ENCODE data around the gene MAP1S. TPM values are rescaled to one million over a fixed set of nuclear protein-coding genes. Genes with fewer than 3 reads are reported as not detected.

The MAP1S gene
- total RNA-seq, 4 donors from 2014 or later, result 20.0 to 61.5 (median 35.1) TPM

GRCh38 chr19:17743874-17744580, 24.7 kb downstream of the MAP1S start:
- Histone ChIP-seq H3K27me3 (peaks cover 8 to 13% (median 12%) of the 10 kb centered on the region in 3 donors), H3K4me3 (no peak overlapping the region), H3K4me1 (peaks cover 0 to 4% of the 10 kb centered on the region in 2 donors), H3K36me3 (no peaks in the 10 kb centered on the region), H3K9me3 (no peaks in the 10 kb centered on the region), H3K27ac (no peak overlapping the region)
- ATAC-seq (no peak), DNase-seq (no peak)
- no peak for TF ChIP-seq CTCF (IDR thresholded peaks at IDR 0.05 in 4 of 5, conservative IDR thresholded peaks at IDR 0.05 in 1 of 5)
- in situ Hi-C loops (cut with MboI; ENCODE audit: low sequenced_read_pairs in 4 of 4) (no loop called here), intact Hi-C loops (cut with DNase I; ENCODE audit: low total_unique reads) (no loop called here)

GRCh38 chr19:17747205-17748098, 28.2 kb downstream of the MAP1S start:
- Histone ChIP-seq H3K27ac (no peak overlapping the region), H3K27me3 (peaks cover 8 to 20% (median 17%) of the 10 kb centered on the region in 3 donors), H3K36me3 (no peaks in the 10 kb centered on the region), H3K4me1 (peaks cover 0 to 4% of the 10 kb centered on the region in 2 donors), H3K4me3 (peak overlapping the region; percentile 21 to 47 (median 42)), H3K9me3 (no peaks in the 10 kb centered on the region)
- intact Hi-C loops (cut with DNase I; ENCODE audit: low total_unique reads) (no loop called here), in situ Hi-C loops (cut with MboI; ENCODE audit: low sequenced_read_pairs in 4 of 4) (no loop called here)
- DNase-seq (peak; percentile 79 to 88), ATAC-seq (peak; percentile 96 to 98)
- TF ChIP-seq CTCF (IDR thresholded peaks at IDR 0.05 in 4 of 5, conservative IDR thresholded peaks at IDR 0.05 in 1 of 5) (no peak), POLR2A (IDR thresholded peaks at IDR 0.05) (no peak)

GRCh38 chr19:17748884-17749638, 29.8 kb downstream of the MAP1S start:
- H3K36me3 ChIP-seq, result no peaks in the 10 kb centered on the region
- no peak overlapping the region for H3K4me3 ChIP-seq
- peaks cover 0 to 4% of the 10 kb centered on the region in 2 donors for H3K4me1 ChIP-seq
- in situ Hi-C loops (cut with MboI; ENCODE audit: low sequenced_read_pairs in 4 of 4), result no loop called here
- H3K9me3 ChIP-seq, result no peaks in the 10 kb centered on the region
- no peak for ATAC-seq
- intact Hi-C loops (cut with DNase I; ENCODE audit: low total_unique reads), result no loop called here
- no peak for DNase-seq
- TF ChIP-seq CTCF (IDR thresholded peaks at IDR 0.05 in 4 of 5, conservative IDR thresholded peaks at IDR 0.05 in 1 of 5), result no peak
- TF ChIP-seq POLR2A (IDR thresholded peaks at IDR 0.05), result no peak
- H3K27ac ChIP-seq, result no peak overlapping the region
- H3K27me3 ChIP-seq, result peaks cover 14 to 21% (median 20%) of the 10 kb centered on the region in 3 donors

GRCh38 chr19:17749912-17750317, 30.6 kb downstream of the MAP1S start:
- Histone ChIP-seq H3K27me3 (peaks cover 16 to 24% (median 20%) of the 10 kb centered on the region in 3 donors), H3K4me3 (no peak overlapping the region), H3K27ac (no peak overlapping the region), H3K36me3 (no peaks in the 10 kb centered on the region), H3K9me3 (no peaks in the 10 kb centered on the region), H3K4me1 (peaks cover 0 to 4% of the 10 kb centered on the region in 2 donors)
- intact Hi-C loops (cut with DNase I; ENCODE audit: low total_unique reads), result no loop called here
- ATAC-seq (no peak), DNase-seq (no peak)
- in situ Hi-C loops (cut with MboI; ENCODE audit: low sequenced_read_pairs in 4 of 4), result no loop called here
- no peak for TF ChIP-seq POLR2A (IDR thresholded peaks at IDR 0.05)
- no peak for TF ChIP-seq CTCF (IDR thresholded peaks at IDR 0.05 in 4 of 5, conservative IDR thresholded peaks at IDR 0.05 in 1 of 5)

Measured in gastrocnemius medialis (tissue), 4 donors.